NCI-H2081 treated with DMSO at 0.1 percent for 48 hours (cell line): ENCODE data around the gene TUBA1B.

ENCODE experiments used
- DNase-seq: peaks from one replicate; lab custom pipeline; 2025; lab: John Stamatoyannopoulos, UW

TUBA1B gene

GRCh38 chr12:49126852-49127763 lies 4.1 kb downstream of the TUBA1B start:
- no peak for DNase-seq

- DNase-seq, result no peak
These were observed 10.0 kb downstream of the TUBA1B start for GRCh38 chr12:49121047-49121696.

GRCh38 chr12:49111206-49111605 lies 20.0 kb downstream of the TUBA1B start:
- DNase-seq, result no peak

- DNase-seq, result peak; percentile 96
These were observed 20.6 kb downstream of the TUBA1B start, which contains the start of gene LMBR1L for GRCh38 chr12:49110464-49111155. LMBR1L (minus strand) TSS chr12:49110847; CDS start chr12:49110555, 292 bp downstream.

GRCh38 chr12:49109641-49110463 lies 21.3 kb downstream of the TUBA1B start:
- no peak for DNase-seq

- DNase-seq, result no peak
These were observed 22.2 kb downstream of the TUBA1B start for GRCh38 chr12:49108958-49109404.

- no peak for DNase-seq
These were observed 25.6 kb downstream of the TUBA1B start for GRCh38 chr12:49105504-49106084.

GRCh38 chr12:49104822-49105221 lies 26.4 kb downstream of the TUBA1B start:
- DNase-seq, result no peak

- DNase-seq, result no peak
These were observed 30.8 kb downstream of the TUBA1B start for GRCh38 chr12:49100380-49100779.

GRCh38 chr12:49098703-49099102 lies 32.5 kb downstream of the TUBA1B start:
- no peak for DNase-seq

- DNase-seq, result no peak
These were observed 33.2 kb downstream of the TUBA1B start for GRCh38 chr12:49098035-49098451.

GRCh38 chr12:49097381-49097780 lies 33.8 kb downstream of the TUBA1B start:
- DNase-seq, result no peak

GRCh38 chr12:49094975-49095365 lies 36.2 kb downstream of the TUBA1B start:
- DNase-seq, result no peak

- DNase-seq, result no peak
These were observed 36.8 kb downstream of the TUBA1B start, which contains the start of gene DHH for GRCh38 chr12:49094160-49094974. DHH (minus strand) TSS chr12:49094801; CDS start chr12:49094512, 289 bp downstream.

GRCh38 chr12:49093792-49094159 lies 37.4 kb downstream of the TUBA1B start:
- DNase-seq, result no peak

- DNase-seq, result no peak
These were observed 38.3 kb downstream of the TUBA1B start for GRCh38 chr12:49092816-49093406.

GRCh38 chr12:49092086-49092815 lies 38.9 kb downstream of the TUBA1B start:
- DNase-seq, result no peak

GRCh38 chr12:49091836-49092085 lies 39.4 kb downstream of the TUBA1B start:
- DNase-seq, result no peak

- no peak for DNase-seq
These were observed 39.9 kb downstream of the TUBA1B start for GRCh38 chr12:49091056-49091835.
